Left lung (tissue), 10 donors: ENCODE results near the gene CARD14. TPM values are rescaled to one million over a fixed set of nuclear protein-coding genes. Genes with fewer than 3 reads are reported as not detected.

Experiments
- ATAC-seq: fragments of 200-7000 bp; cut with Tn5 transposase; one replicate; pipeline ENCODE4 v1.9.1; 2020; ENCODE audit warnings: moderate library complexity
- DNase-seq, 4 donors: peaks; one replicate each; pipeline ENCODE4 v3.0.0-alpha.2; 2013 to 2020
- H3K27ac ChIP-seq, 2 donors: fragments of 200-600 bp; sonication (generic) in 1 of 2; one replicate each; pipeline versions ENCODE4 v1.5.0 to v1.8.0; 2020 to 2021
- H3K27me3 ChIP-seq, 2 donors: fragments of 200-600 bp; sonication (generic) in 1 of 2; one replicate each; pipeline versions ENCODE4 v1.5.0 to v1.8.0; 2020 to 2021
- H3K36me3 ChIP-seq, 2 donors: fragments of 200-600 bp; sonication (generic) in 1 of 2; one replicate each; pipeline versions ENCODE4 v1.5.0 to v1.8.0; 2020 to 2021
- H3K4me1 ChIP-seq, 2 donors: fragments of 200-600 bp; one replicate each; pipeline ENCODE4 v1.8.0; 2021
- H3K4me3 ChIP-seq, 2 donors: fragments of 200-600 bp; sonication (generic) in 1 of 2; one replicate each; pipeline versions ENCODE4 v1.5.0 to v1.8.0; 2020 to 2021; ENCODE audit warnings: mild to moderate bottlenecking in 1 of 2
- H3K9me3 ChIP-seq, 2 donors: fragments of 200-600 bp; sonication (generic) in 1 of 2; one replicate each; pipeline versions ENCODE4 v1.5.0 to v1.8.0; 2020 to 2021
- intact Hi-C, 2 donors: fragments of 100-400 bp; cut with DNase I; formaldehyde crosslinking; loops; one replicate each; pipeline versions ENCODE4 v1.11.2 to v1.14.2; 2022
- polyA plus RNA-seq, 6 donors: library from polyadenylated mRNA; unstranded; fragments of 120-200 nt; gene quantifications; one replicate each; pipeline ENCODE4 v1.2.1, GENCODE V29; 2013; ENCODE audit not compliant: insufficient read length in 6 of 6
- total RNA-seq, 2 donors: library from RNA; stranded (reverse); fragmentation: NEBNext Ultra II Directional; extraction: Animal tissue kit (Norgen Biotek cat#: 25700); gene quantifications; one replicate each; pipeline ENCODE4 v1.2.1, GENCODE V29; 2021
- TF ChIP-seq, protein P1 (sequence below), 2 donors: fragments of 200-600 bp; sonication (generic) in 1 of 2; IDR thresholded peaks; one replicate each; pipeline versions ENCODE4 v1.5.0 to v1.8.0; 2021; ENCODE audit warnings: antibody characterized with exemption in 2 of 2
- donor health status: DM: no; HTN: yes; CAD: no.
- donor health status: DM: no; HTN: no; CAD: no.

The CARD14 gene
- total and polyA plus RNA-seq, 8 donors = 0.41 to 3.2 (median 1.8) TPM

DNA sequence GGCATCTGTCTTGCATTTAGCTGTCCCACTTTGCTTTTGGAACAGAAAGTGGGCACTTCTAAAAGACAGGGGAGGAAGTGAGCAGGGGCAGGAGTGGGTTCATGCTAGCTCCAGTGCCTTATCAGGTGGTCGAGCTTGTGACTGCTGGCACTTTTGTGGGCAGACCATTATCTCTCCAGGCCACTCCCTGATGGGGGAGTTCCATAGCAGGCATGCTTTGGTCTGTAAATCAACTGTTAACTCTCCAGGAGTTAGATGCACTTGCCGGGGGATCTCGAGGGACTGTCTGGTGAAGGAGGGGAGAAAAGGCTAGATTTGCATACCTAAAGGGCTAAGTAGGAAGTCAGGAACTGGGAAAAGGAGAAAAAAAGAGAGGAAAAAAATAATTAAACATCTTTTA lies 9.3 kb upstream of the CARD14 start:
- H3K4me3 ChIP-seq = no peak overlapping the region
- intact Hi-C loops = no loop called here
- no peak for DNase-seq
- no peaks in the 10 kb centered on the region for H3K4me1 ChIP-seq
- no peaks in the 10 kb centered on the region for H3K36me3 ChIP-seq
- no peak for ATAC-seq
- peaks cover 0 to 6% of the 10 kb centered on the region in 2 donors for H3K27me3 ChIP-seq
- TF ChIP-seq, protein P1, sequence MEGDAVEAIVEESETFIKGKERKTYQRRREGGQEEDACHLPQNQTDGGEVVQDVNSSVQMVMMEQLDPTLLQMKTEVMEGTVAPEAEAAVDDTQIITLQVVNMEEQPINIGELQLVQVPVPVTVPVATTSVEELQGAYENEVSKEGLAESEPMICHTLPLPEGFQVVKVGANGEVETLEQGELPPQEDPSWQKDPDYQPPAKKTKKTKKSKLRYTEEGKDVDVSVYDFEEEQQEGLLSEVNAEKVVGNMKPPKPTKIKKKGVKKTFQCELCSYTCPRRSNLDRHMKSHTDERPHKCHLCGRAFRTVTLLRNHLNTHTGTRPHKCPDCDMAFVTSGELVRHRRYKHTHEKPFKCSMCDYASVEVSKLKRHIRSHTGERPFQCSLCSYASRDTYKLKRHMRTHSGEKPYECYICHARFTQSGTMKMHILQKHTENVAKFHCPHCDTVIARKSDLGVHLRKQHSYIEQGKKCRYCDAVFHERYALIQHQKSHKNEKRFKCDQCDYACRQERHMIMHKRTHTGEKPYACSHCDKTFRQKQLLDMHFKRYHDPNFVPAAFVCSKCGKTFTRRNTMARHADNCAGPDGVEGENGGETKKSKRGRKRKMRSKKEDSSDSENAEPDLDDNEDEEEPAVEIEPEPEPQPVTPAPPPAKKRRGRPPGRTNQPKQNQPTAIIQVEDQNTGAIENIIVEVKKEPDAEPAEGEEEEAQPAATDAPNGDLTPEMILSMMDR (IDR thresholded peaks at IDR 0.05) = no peak
- H3K27ac ChIP-seq = no peak overlapping the region
- peaks cover 0 to 11% of the 10 kb centered on the region in 2 donors for H3K9me3 ChIP-seq

DNA sequence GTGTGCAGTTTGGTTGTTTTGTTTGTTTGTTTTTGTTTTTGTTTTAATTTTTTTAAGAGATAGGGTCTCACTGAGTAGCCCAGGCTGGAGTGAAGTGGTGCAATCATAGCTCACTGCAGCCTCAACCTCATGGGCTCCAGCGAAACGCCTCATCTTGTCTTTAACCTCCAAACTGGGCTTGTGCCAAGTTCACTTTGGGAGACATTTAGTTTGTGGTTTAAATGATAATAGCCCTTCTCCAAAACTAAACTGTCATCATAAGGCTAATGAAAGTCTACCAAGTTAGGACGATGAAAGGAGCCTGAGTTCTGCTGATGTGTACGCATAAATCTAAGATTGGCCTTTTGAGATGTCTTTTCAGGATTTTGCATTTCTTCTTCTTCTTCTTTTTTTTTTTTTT lies 6.5 kb upstream of the CARD14 start:
- TF ChIP-seq, protein P1 (IDR thresholded peaks at IDR 0.05) = no peak
- Histone ChIP-seq H3K4me1 (no peaks in the 10 kb centered on the region), H3K27me3 (peaks cover 0 to 6% of the 10 kb centered on the region in 2 donors), H3K27ac (no peak overlapping the region), H3K4me3 (no peak overlapping the region), H3K9me3 (no peaks in the 10 kb centered on the region), H3K36me3 (no peaks in the 10 kb centered on the region)
- no peak for ATAC-seq
- no peak for DNase-seq
- intact Hi-C loops = no loop called here

DNA sequence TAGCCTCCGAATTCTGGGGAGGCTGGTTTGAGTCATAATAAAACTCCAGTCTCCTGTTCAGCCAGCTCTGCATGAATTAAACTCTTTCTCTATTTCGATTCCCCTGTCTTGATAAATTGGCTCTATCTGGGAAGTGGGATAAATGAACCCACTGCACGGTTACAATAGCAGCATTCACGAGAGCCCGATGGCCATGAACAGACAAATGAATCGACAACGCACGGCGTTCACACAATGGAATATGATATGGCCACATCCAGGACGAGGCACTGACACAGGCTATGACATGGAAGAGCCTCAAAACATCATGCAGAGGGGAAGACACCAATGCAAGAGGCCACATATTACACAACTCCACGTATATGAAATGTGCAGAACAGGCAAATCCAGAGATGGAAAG lies 5.6 kb upstream of the CARD14 start:
- peaks cover 0 to 6% of the 10 kb centered on the region in 2 donors for H3K27me3 ChIP-seq
- DNase-seq = no peak

DNA sequence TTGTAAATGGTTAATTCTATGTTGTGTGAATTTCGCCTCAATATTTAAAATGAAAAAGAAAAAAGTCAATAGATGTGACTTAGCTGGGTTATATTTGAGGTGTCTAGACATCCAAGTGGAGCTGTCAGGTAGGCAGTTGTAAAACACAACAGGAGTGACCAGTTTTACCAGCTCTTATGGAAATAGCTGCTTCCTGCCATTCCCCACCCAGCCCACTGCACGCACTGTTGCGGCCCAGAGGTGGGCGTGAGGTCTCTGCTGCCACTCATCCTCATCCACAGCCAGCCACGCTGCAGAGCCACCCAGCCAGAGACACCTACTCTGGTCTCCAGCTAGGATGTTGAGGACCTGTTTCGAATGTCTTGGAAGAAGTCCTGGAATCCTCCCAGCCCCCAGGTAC lies 3.4 kb upstream of the CARD14 start:
- Histone ChIP-seq H3K36me3 (no peaks in the 10 kb centered on the region), H3K9me3 (no peaks in the 10 kb centered on the region), H3K27ac (no peak overlapping the region), H3K27me3 (no peaks in the 10 kb centered on the region), H3K4me3 (no peak overlapping the region), H3K4me1 (no peaks in the 10 kb centered on the region)
- TF ChIP-seq, protein P1 (IDR thresholded peaks at IDR 0.05) = no peak
- ATAC-seq (no peak), DNase-seq (peak in 1 of 4 donors; percentile 24)
- intact Hi-C loops = no loop called here

More for the DNA sequence above, 5.6 kb upstream of the CARD14 start:
- H3K4me1 ChIP-seq = no peaks in the 10 kb centered on the region
- H3K9me3 ChIP-seq = no peaks in the 10 kb centered on the region
- TF ChIP-seq, protein P1 (IDR thresholded peaks at IDR 0.05) = no peak
- H3K27ac ChIP-seq = no peak overlapping the region
- ATAC-seq = no peak
- no peak overlapping the region for H3K4me3 ChIP-seq
- intact Hi-C loops = no loop called here
- H3K36me3 ChIP-seq = no peaks in the 10 kb centered on the region

DNA sequence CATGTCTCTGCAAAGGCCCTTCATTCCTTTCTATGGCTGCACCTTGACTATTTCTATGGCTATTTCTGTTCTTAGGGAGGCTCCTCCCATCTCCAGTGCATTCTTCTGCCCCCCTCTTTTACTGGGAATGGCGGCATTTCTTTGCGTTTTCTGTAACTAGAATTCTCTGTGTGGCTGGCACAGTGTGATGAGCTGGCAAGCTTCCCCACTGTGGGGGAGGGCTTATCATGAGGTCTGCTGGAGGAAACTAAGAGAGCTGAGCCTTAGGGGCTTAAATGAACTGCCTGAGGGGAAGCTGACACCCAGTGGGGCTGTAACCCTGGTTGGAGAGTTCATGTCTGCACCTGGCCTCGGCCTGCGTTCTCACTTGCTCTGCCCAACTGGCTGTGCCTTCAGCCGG lies 1.5 kb upstream of the CARD14 start:
- Histone ChIP-seq H3K27me3 (no peaks in the 10 kb centered on the region), H3K4me3 (no peak overlapping the region), H3K27ac (no peak overlapping the region), H3K4me1 (no peaks in the 10 kb centered on the region), H3K9me3 (no peaks in the 10 kb centered on the region), H3K36me3 (no peaks in the 10 kb centered on the region)
- intact Hi-C loops = no loop called here
- ATAC-seq = no peak
- no peak for DNase-seq
- TF ChIP-seq, protein P1 (IDR thresholded peaks at IDR 0.05) = no peak
